GM20000 (cell line): ENCODE measurements around the gene APEH.

Experiments
- DNase-seq: peaks from one replicate; pipeline ENCODE4 v3.0.0; 2012; ENCODE audit warnings: low spot score
- CTCF ChIP-seq: IDR thresholded peaks from 2 replicates; pipeline ENCODE4 v1.5.1; 2012; ENCODE audit warnings: mild to moderate bottlenecking, control low read depth; ENCODE audit errors: extremely low read depth, missing control alignments

Gene APEH

GRCh38 chr3:49668861-49669260 is 5.3 kb upstream of the APEH start:
- TF ChIP-seq CTCF: no peak
- no peak for DNase-seq

GRCh38 chr3:49669352-49669751 is 4.8 kb upstream of the APEH start:
- TF ChIP-seq CTCF: no peak
- DNase-seq: no peak

GRCh38 chr3:49670940-49671290 is 3.2 kb upstream of the APEH start:
- no peak for DNase-seq
- TF ChIP-seq CTCF: no peak

- peak; percentile 92 for TF ChIP-seq CTCF
- peak; percentile 85 for DNase-seq
Observed at GRCh38 chr3:49671291-49672288, 2.6 kb upstream of the APEH start.

- TF ChIP-seq CTCF: no peak
- no peak for DNase-seq
Observed at GRCh38 chr3:49673121-49673714, 933 bp upstream of the APEH start.

- TF ChIP-seq CTCF: no peak
- DNase-seq: no peak
Observed at GRCh38 chr3:49674497-49674983, 389 bp downstream of the APEH start.

- no peak for DNase-seq
- no peak for TF ChIP-seq CTCF
Observed at GRCh38 chr3:49675912-49676311, 1.8 kb downstream of the APEH start.
